Naive thymus-derived CD8-positive, alpha-beta T cell (primary cell): ENCODE measurements around the gene C6orf136. TPM values are rescaled to one million over a fixed set of nuclear protein-coding genes. Genes with fewer than 3 reads are reported as not detected.
"Not testable (repeated sequence)": the region's sequence is repeated elsewhere in the genome, so short reads cannot be mapped to it uniquely, and the experiment has no call there.

Source experiments
- ATAC-seq, 2 donors: fragments of 150-1000 bp; cut with Tn5 transposase in 1 of 2; sonication (Bioruptor Pico), chemical (Tn5 transposase) in 1 of 2; 1 replicate in 1 of 2; 2 replicates in 1 of 2; pipeline ENCODE4 v1.10.0; 2021; ENCODE audit warnings: mild to moderate bottlenecking in 2 of 2, moderate library complexity in 2 of 2
- POLR2A ChIA-PET: fragments of 350-600 bp; sonication (Branson Sonifier 250); formaldehyde crosslinking; loops from one replicate; lab custom pipeline; 2021; ENCODE audit warnings: antibody characterized with exemption; lab: Charles Lee
- DNase-seq, 10 donors: peaks; one replicate each; pipeline versions ENCODE4 v3.0.0 to v3.0.0-alpha.2; 2020 to 2022
- H3K27ac Mint-ChIP-seq, 10 donors: one replicate each; pipeline ENCODE4 v1.8.0; 2020 to 2022; ENCODE audit warnings: mild to moderate bottlenecking in 10 of 10, mixed read lengths in 10 of 10, moderate library complexity in 4 of 10, inconsistent platforms in 1 of 10
- H3K27me3 Mint-ChIP-seq, 5 donors: one replicate each; pipeline ENCODE4 v1.8.0; 2021 to 2022; ENCODE audit warnings: mixed read lengths in 5 of 5
- H3K36me3 Mint-ChIP-seq, 3 donors: one replicate each; pipeline ENCODE4 v1.8.0; 2020 to 2022; ENCODE audit warnings: mixed read lengths in 3 of 3, mild to moderate bottlenecking in 2 of 3, inconsistent platforms in 1 of 3
- H3K4me1 Mint-ChIP-seq, 4 donors: one replicate each; pipeline ENCODE4 v1.8.0; 2021 to 2022; ENCODE audit warnings: mixed read lengths in 4 of 4
- H3K4me3 Mint-ChIP-seq, 10 donors: one replicate each; pipeline ENCODE4 v1.8.0; 2020 to 2022; ENCODE audit warnings: mild to moderate bottlenecking in 10 of 10, mixed read lengths in 10 of 10, moderate library complexity in 6 of 10, inconsistent platforms in 1 of 10
- H3K9me3 Mint-ChIP-seq, 9 donors: one replicate each; pipeline ENCODE4 v1.8.0; 2020 to 2022; ENCODE audit warnings: mixed read lengths in 9 of 9, mild to moderate bottlenecking in 3 of 9, inconsistent platforms in 1 of 9, moderate library complexity in 1 of 9
- polyA plus RNA-seq, 3 donors: library from polyadenylated mRNA; unstranded; fragments of 300-500 nt; fragmentation: Illumina TruSeq; gene quantifications; one replicate each; pipeline ENCODE4 v1.2.3, GENCODE V29; 2021
- total RNA-seq, 8 experiments: library from RNA in 2 of 8; stranded (reverse) in 2 of 8; gene quantifications; one replicate each; pipeline ENCODE4 v1.2.3 and lab custom pipeline; 2021 to 2026

The C6orf136 gene
- total and polyA plus RNA-seq, 5 experiments from 2014 or later = 5.6 to 30.9 (median 23.2) TPM

DNA sequence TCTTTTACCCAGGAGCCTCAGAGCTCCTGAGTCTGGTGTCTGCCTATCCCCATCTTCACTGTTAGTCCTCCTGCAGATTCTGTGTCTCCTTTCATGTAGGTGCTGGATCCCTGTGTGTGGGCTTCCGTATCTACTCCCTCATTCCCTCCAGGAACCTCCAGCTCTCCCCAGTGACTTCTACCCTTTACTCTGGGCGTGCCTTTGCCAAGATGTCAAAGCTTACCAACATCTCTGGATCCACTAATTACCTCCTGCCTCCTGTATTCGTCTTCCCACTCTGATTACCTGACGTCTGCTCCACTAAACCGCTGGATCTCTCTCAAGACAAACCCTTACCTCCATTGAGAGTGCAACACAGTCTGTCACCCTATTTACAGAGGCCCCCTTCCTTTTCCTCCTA, 2.2 kb upstream of the C6orf136 start:
- no peak for ATAC-seq
- POLR2A ChIA-PET = interaction anchor here (0.7 to 1.0 kb wide), 2 partner anchors 27 to 38 kb away, joined by 3 read pairs; partner anchors contain the start of gene PPP1R10
- Mint-ChIP-seq H3K9me3 (no peaks in the 10 kb centered on the region), H3K27me3 (no peaks in the 10 kb centered on the region), H3K4me1 (peaks cover 36 to 64% (median 46%) of the 10 kb centered on the region in 4 donors), H3K4me3 (no peak overlapping the region), H3K36me3 (peaks cover 0 to 19% (median 0%) of the 10 kb centered on the region in 3 donors), H3K27ac (peak overlapping the region in 9 of 10 donors; percentile 5 to 80 (median 38))
- DNase-seq = no peak

DNA sequence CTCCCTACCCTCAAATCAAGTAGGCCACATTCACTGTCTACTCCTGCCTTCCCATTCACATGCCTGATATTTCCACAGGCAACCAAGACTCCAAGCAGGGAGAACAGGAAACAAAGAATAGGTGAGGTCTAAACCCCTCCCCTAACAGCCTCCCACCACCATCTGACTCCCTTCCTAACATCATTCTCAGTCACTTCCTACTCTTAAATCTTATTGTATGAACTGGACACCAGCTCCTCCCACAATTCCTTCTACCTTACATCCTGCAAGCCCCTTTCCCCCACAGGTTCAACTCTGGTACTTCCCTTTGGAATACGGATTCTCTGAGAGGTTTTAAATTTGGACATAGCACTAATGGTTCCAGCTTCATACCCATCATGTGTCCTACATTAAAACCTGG, 944 bp upstream of the C6orf136 start:
- peaks cover 30 to 54% (median 38%) of the 10 kb centered on the region in 4 donors for H3K4me1 Mint-ChIP-seq
- POLR2A ChIA-PET = interaction anchor here (0.7 to 1.8 kb wide), 7 partner anchors 13 to 104 kb away, joined by 3 to 13 read pairs (median 6); partner anchors contain the start of genes DHX16, MRPS18B and PPP1R10
- H3K36me3 Mint-ChIP-seq = peaks cover 0 to 26% (median 2%) of the 10 kb centered on the region in 3 donors
- no peak for DNase-seq
- peak overlapping the region in 9 of 10 donors; percentile 80 to 93 (median 87) for H3K4me3 Mint-ChIP-seq
- no peaks in the 10 kb centered on the region for H3K27me3 Mint-ChIP-seq
- H3K9me3 Mint-ChIP-seq = no peaks in the 10 kb centered on the region
- H3K27ac Mint-ChIP-seq = peak overlapping the region in 8 of 10 donors; percentile 61 to 96 (median 91)
- no peak for ATAC-seq

DNA sequence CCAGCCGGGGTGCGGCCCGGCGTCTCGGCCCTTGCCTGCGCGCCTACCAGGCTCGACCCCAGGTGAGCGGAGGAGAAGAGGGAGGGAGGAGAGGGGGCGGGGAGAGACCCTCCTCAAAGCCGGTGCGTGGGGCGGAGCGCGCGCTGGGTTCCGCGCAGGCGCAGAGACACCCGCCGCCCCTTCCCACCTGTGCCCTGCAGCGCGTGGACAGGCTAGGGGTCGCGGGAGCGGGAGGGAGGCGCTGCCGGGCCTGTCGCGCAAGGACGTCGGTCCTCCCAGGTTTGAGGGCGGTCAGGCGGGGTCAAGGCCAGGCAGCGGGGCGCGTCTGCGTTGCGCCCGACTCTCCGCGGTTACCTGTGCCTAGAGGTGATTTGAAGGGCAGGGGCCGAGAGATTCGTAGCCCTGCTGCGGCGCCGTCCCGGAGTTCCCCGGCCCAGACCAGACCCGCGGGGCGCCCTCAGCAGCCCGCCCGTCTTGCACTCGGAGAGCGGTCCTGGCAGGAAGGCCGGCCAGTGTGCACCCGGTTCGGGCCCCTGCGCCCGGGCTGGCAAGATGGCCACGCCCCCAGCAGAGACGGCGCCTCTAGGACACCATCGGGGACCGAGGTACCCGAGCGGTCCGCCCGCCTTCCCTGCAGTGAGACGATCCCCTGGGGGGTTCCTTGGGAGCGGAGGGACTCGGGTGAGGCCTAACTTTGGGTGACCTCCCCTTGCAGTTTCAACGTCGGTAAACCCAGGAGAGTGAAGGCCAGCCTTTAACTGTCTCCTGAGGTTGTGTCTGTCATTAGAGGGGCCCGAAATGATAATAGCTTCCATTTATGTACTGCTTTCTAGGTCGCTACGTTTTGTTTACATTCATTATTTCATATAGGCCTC, 546 bp downstream of the C6orf136 start:
- peak; percentile 69 to 74 for ATAC-seq
- peaks cover 0 to 40% (median 4%) of the 10 kb centered on the region in 3 donors for H3K36me3 Mint-ChIP-seq
- POLR2A ChIA-PET = interaction anchor here (0.6 to 1.8 kb wide), 9 partner anchors 13 to 80 kb away, joined by 3 to 13 read pairs (median 3); partner anchors contain the start of genes MRPS18B and PPP1R10
- DNase-seq = peak in 9 of 10 donors; percentile 47 to 85 (median 66)
- peak overlapping the region; percentile 80 to 93 (median 87) for H3K4me3 Mint-ChIP-seq
- H3K27me3 Mint-ChIP-seq = no peaks in the 10 kb centered on the region
- no peaks in the 10 kb centered on the region for H3K9me3 Mint-ChIP-seq
- H3K4me1 Mint-ChIP-seq = peaks cover 21 to 43% (median 29%) of the 10 kb centered on the region in 4 donors
- peak overlapping the region; percentile 71 to 96 (median 93) for H3K27ac Mint-ChIP-seq

DNA sequence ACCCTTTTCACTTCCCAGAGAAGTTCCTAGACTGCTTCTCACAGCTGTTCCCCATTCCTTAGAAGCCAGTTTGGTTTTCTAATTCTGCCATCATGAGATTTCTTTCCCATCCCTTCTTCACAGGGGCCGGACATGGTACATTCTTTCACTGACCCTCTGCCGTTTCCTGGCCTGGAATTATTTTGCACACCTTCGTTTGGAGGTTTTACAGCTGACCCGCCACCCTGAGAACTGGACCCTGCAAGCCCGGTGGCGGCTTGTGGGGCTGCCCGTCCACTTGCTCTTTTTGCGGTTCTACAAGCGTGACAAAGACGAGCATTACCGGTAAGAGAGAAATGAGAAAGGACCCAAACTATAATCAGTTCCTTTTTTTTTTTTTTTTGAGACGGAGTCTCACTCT, 4.2 kb downstream of the C6orf136 start:
- ATAC-seq (no peak), DNase-seq (no peak)
- H3K36me3 Mint-ChIP-seq = peaks cover 7 to 57% (median 14%) of the 10 kb centered on the region in 3 donors
- peak overlapping the region in 4 of 10 donors; percentile 53 to 78 (median 62) for H3K27ac Mint-ChIP-seq
- POLR2A ChIA-PET = interaction anchor here (0.6 to 1.1 kb wide), 3 partner anchors 17 to 36 kb away, joined by 3 read pairs; no protein-coding TSS in a partner anchor
- no peaks in the 10 kb centered on the region for H3K9me3 Mint-ChIP-seq
- peak overlapping the region in 1 of 10 donors; percentile 17 for H3K4me3 Mint-ChIP-seq
- no peaks in the 10 kb centered on the region for H3K27me3 Mint-ChIP-seq
- H3K4me1 Mint-ChIP-seq = peaks cover 10 to 25% (median 17%) of the 10 kb centered on the region in 4 donors

DNA sequence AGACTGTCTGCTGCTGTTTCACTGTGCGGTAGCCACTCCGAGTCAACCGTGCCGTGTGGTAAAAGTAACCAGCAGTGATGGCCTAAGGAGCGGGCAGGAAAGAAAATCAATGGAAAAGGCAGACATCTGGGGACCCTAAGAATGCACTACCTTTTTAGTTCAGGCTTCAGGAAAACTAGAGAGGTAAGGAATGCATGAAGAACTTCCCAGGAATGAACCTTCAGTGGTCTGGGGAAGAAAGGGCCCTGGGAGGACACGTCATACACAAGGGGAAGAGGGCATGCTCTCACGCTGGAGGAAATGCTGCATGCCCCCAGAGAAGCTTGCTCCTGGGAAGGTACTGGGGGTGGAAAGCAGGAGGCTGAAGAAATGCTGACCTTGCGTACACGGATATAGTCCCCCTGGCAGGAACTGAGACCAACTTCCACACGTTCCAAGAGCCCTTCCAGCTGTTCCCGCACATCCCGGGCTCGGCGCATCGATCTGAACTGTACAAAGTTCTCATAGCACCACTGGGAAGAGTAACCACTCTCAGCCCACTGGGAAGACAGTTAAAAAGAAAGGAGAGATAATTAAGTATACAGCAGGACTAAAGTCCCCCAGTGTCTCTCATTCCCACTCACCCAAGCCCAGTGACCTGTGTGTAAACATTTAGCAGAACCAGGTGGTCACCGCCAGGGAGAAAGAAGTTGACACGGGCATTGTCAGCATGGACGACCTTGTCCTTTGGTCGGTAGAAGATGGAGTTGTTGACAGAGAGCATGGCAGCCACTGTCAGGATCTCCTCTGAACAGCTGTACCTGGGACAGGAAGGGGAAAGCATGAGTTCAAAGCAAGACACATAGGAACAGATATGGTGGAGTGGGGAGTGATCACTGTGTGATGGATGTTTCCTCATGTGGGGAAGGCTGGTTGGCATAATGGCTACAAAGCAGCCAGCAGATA, 8.1 kb downstream of the C6orf136 start:
- H3K27ac Mint-ChIP-seq = peak overlapping the region in 8 of 10 donors; percentile 41 to 78 (median 56)
- H3K27me3 Mint-ChIP-seq = no peaks in the 10 kb centered on the region
- no peaks in the 10 kb centered on the region for H3K9me3 Mint-ChIP-seq
- H3K4me1 Mint-ChIP-seq = peaks cover 5 to 8% (median 6%) of the 10 kb centered on the region in 4 donors
- ATAC-seq = no peak
- DNase-seq = no peak
- no peak overlapping the region for H3K4me3 Mint-ChIP-seq
- peaks cover 7 to 93% (median 17%) of the 10 kb centered on the region in 3 donors for H3K36me3 Mint-ChIP-seq
- POLR2A ChIA-PET = no interaction called here

DNA sequence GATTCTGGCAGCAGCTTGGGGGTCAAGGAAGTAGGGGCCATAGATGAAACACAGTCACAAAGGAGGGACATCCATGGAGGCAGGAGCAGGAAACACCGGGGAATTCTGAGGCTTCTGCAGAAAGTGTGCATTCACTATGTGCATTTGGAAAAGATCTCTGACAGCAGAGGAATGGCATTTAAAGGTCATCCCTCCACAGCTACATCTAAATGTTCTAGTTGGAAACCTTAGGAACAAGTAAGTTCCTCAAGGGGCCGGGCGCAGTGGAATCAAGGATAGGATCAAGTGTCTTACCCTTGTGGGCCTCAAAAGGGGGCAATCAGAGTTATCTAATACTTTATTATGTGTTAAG, 8.8 kb downstream of the C6orf136 start:
- H3K4me1 Mint-ChIP-seq = peaks cover 5 to 9% (median 6%) of the 10 kb centered on the region in 4 donors
- no peak for DNase-seq
- no peak overlapping the region for H3K4me3 Mint-ChIP-seq
- H3K27me3 Mint-ChIP-seq = no peaks in the 10 kb centered on the region
- H3K9me3 Mint-ChIP-seq = no peaks in the 10 kb centered on the region
- peaks cover 7 to 95% (median 17%) of the 10 kb centered on the region in 3 donors for H3K36me3 Mint-ChIP-seq
- ATAC-seq = no peak
- H3K27ac Mint-ChIP-seq = peak overlapping the region in 8 of 10 donors; percentile 21 to 73 (median 44)
- POLR2A ChIA-PET = no interaction called here

DNA sequence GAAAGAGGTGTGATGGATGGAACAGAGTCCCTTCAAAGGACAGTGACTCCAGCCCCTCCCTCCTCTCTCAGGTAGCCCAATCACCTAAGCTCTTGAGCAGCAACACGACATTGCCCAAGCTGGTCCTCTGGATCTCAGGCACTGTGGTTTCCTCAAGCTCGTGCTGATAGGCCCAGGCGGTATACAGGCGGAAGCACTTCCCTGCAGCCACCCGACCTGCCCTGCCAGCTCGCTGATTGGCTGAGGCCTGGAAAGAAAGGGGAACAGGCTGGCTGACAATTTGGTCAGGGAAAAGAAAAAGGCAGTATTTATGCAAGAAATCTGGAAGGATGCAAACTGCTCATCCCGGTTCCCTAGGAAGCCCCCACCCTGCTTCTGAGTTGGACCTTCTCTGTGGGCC, 9.6 kb downstream of the C6orf136 start:
- DNase-seq (no peak), ATAC-seq (no peak)
- POLR2A ChIA-PET = no interaction called here
- peaks cover 0 to 9% (median 6%) of the 10 kb centered on the region in 4 donors for H3K4me1 Mint-ChIP-seq
- H3K27me3 Mint-ChIP-seq = no peaks in the 10 kb centered on the region
- peaks cover 7 to 95% (median 13%) of the 10 kb centered on the region in 3 donors for H3K36me3 Mint-ChIP-seq
- peak overlapping the region in 1 of 10 donors; percentile 74 for H3K27ac Mint-ChIP-seq
- no peaks in the 10 kb centered on the region for H3K9me3 Mint-ChIP-seq
- no peak overlapping the region for H3K4me3 Mint-ChIP-seq

DNA sequence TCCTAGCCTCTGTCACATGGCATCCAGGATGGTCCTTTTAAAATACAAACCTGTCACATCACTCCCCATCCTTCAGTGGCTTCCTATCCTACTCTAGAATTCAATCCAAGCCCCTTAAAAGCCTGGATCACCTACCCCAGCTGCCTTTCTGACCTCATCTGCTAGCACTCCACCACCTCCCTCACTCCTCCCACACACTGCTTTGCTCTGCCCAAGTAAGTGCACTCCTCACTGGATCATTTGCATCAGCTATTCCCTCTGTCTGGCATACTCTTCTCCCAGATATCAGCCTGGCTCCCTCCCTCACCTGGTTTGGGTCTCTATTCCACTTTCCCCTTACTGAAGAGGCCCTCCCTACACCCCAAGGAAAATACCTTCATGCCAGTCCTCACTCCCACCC, 10.5 kb downstream of the C6orf136 start:
- Mint-ChIP-seq H3K4me1 (peaks cover 0 to 14% (median 9%) of the 10 kb centered on the region in 4 donors), H3K9me3 (no peaks in the 10 kb centered on the region), H3K4me3 (no peak overlapping the region), H3K27ac (peak overlapping the region in 6 of 10 donors; percentile 27 to 73 (median 48)), H3K27me3 (no peaks in the 10 kb centered on the region), H3K36me3 (peaks cover 7 to 95% (median 21%) of the 10 kb centered on the region in 3 donors)
- ATAC-seq (no peak), DNase-seq (no peak)
- POLR2A ChIA-PET = interaction anchor here (0.7 kb wide), 1 partner anchor 94 kb away, joined by 3 read pairs; no protein-coding TSS in a partner anchor

DNA sequence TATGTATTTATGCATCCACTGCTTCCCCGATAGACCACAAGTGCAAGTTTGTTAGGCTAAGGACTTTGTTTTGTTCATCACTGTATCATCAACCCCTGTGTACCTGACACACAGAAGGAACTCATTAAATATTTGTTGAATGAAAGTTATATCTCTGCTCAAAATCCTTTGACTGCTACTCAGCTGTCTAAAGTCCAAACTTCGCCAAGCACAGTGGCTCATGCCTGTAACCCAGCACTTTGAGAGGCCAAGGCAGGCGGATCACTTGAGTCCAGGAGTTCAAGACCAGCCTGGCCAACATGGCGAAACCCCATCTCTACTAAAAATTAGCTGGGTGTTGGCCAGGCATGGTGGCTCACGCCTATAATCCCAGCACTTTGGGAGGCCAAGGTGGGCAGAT, 11.0 kb downstream of the C6orf136 start:
- not testable (repeated sequence) for ATAC-seq, H3K27me3 Mint-ChIP-seq, H3K4me3 Mint-ChIP-seq, H3K9me3 Mint-ChIP-seq, DNase-seq
- POLR2A ChIA-PET = interaction anchor here (0.7 kb wide), 2 partner anchors 76 to 94 kb away, joined by 3 to 5 read pairs; no protein-coding TSS in a partner anchor
- peak overlapping the region in 4 of 10 donors; percentile 27 to 64 (median 48) for H3K27ac Mint-ChIP-seq
- H3K4me1 Mint-ChIP-seq = peaks cover 0 to 14% (median 10%) of the 10 kb centered on the region in 4 donors
- H3K36me3 Mint-ChIP-seq = peaks cover 7 to 95% (median 24%) of the 10 kb centered on the region in 3 donors

DNA sequence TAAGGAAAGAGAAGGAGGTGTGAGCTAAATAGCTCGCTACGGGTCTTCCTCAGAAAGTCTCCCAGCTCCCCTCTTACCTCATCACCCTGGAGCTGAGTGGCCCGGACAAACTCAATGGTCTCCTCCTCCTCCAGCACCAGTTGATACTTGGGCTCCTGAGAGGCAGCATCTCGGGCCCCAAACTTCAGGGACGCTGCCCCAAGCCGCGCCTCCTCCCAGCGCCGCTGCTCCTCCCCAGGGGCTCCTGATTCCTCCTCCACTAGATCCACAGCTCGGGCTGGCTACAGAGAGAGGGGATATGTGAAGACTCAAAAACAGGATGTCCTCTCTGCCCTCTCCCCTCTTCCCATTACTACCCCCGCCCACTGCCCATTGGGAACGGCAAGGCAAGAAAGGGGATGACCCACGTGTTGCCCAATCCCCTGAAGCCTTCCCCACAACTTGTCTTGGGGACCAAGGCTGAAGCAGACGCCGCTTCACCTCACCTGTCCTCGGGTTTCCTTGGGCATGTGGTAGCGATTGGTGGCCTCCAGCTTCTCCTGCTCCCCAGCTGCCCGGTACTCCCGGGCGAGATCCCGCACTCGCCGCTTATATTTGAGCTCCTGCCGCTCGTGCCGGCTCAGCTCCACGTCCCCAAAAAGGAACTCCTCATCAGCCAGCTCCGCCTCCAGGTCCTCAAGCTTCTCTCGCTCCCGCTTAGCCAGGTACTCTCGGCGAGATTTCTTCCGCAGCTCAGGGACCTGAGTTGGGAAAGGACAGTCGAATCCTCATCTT, 18.2 kb downstream of the C6orf136 start:
- Mint-ChIP-seq H3K36me3 (peaks cover 4 to 89% (median 28%) of the 10 kb centered on the region in 3 donors), H3K4me3 (no peak overlapping the region), H3K27me3 (no peaks in the 10 kb centered on the region), H3K9me3 (no peaks in the 10 kb centered on the region), H3K27ac (no peak overlapping the region), H3K4me1 (peaks cover 11 to 22% (median 16%) of the 10 kb centered on the region in 4 donors)
- POLR2A ChIA-PET = interaction anchor here (0.7 kb wide), 1 partner anchor 47 kb away, joined by 3 read pairs; the partner anchor contains the start of genes MRPS18B and PPP1R10
- no peak for ATAC-seq
- no peak for DNase-seq

DNA sequence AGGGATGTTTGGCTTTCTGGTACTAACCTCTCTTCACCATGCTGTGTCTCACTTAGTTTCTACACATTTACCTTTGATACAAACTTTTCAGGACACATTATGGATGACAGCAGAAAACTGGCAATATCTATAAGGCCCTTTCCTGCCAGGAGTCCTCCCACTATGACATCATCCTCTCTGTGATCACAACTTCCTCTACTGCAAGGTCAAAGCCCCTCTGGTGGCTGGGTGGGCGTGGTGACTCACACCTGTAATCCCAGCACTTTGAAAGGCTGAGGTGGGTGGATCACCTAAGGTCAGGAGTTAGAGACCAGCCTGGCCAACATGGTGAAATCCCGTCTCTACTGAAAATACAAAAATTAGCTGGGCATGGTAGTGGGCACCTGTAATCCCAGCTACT, 19.4 kb downstream of the C6orf136 start:
- H3K4me1 Mint-ChIP-seq = peaks cover 20 to 33% (median 27%) of the 10 kb centered on the region in 4 donors
- H3K9me3 Mint-ChIP-seq, H3K4me3 Mint-ChIP-seq, POLR2A ChIA-PET, DNase-seq, H3K27me3 Mint-ChIP-seq, ATAC-seq: not testable (repeated sequence)
- H3K27ac Mint-ChIP-seq = peak overlapping the region in 8 of 10 donors; percentile 25 to 80 (median 59)
- peaks cover 4 to 90% (median 29%) of the 10 kb centered on the region in 3 donors for H3K36me3 Mint-ChIP-seq
